GM12801 (cell line): ENCODE data around the gene HAGH.

ENCODE experiments used
- CTCF ChIP-seq: IDR thresholded peaks from one replicate; pipeline ENCODE4 v1.5.1; 2011; ENCODE audit warnings: control low read depth; ENCODE audit not compliant: insufficient read length; ENCODE audit errors: extremely low read depth

Gene HAGH

DNA sequence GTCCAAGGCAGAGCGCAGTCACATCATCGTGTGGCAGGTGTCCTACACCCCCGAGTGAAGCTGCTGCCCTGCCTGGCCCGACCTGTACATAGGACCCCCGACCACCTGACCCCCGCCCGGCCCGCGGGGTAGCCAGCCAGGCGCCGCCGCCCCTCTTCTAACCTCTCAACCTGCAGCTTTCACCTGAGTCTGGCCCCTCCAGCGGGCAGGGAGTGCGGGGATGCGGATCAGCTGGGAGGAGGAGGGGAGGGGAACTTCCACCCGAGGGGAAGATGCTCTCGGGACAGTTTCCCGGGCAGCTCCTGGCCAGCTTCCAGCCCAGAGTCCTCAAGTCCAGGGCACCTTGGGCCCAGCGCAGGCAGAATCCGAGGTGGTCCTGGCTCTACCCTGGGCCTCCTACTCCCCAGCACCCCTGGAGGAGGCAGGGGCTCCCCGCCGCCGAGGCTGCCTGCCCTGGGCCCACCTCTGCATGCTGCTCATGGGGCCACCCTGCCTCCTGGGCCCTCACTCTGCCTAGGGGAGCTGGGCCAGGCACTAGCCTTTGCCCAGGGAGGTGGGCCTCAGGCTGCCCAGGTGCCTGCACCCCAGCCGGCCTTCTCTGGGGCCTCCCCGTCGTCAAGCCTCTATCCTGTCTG, 57.7 kb downstream of the HAGH start:
- TF ChIP-seq CTCF: no peak

DNA sequence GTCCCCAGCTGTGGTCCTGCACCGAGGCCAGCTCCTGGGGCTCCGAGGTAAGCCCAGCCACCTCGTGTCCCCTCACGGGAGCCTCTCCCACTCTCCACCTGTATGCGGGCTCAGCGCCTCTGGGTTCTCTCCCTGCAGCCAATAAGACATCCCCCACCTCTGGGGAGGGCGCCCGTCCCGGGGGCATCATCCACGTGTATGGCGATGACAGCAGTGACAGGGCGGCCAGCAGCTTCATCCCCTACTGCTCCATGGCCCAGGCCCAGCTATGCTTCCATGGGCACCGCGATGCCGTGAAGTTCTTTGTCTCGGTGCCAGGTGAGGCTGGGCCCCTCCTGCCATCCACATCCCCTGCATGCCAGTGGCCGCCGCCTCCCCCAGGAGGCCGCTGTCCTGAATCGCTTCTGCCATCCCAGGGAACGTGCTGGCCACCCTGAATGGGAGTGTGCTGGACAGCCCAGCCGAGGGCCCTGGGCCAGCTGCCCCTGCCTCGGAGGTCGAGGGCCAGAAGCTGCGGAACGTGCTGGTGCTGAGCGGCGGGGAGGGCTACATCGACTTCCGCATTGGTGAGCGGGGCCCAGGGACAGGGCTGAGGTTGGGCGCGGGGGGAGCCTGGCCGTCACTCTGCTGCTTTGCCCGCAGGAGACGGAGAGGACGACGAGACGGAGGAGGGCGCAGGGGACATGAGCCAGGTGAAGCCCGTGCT, 58.4 kb downstream of the HAGH start:
- TF ChIP-seq CTCF: no peak

DNA sequence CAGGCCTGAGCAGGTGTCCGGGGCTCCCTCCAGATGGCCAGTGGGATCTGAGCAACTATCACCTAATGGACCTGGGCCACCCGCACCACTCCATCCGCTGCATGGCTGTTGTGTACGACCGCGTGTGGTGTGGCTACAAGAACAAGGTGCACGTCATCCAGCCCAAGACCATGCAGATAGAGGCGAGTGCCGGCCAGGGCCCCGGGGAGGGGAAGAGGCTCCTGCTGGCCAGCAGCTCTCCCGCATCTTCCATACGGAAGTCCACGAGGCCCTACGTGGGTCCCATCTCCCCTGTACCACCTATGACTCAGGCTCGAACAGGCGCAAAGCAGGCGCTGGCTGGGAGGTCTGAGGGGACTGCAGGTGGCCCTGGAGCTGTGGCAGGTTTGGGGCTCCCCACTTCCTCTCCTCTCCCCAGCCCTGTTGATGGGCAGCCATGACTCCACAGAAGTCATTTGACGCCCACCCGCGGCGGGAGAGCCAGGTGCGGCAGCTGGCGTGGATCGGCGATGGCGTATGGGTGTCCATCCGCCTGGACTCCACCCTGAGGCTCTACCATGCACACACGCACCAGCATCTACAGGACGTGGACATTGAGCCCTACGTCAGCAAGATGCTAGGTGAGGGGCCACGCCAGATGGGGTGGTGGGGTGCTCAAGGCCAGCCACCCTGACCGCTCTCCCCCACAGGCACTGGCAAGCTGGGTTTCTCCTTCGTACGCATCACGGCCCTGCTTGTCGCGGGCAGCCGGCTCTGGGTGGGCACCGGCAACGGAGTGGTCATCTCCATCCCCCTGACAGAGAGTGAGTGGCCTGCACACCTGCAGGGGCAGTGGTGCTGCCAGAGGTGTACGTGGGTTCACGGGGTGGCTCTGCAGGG, 59.3 kb downstream of the HAGH start:
- TF ChIP-seq CTCF: no peak

DNA sequence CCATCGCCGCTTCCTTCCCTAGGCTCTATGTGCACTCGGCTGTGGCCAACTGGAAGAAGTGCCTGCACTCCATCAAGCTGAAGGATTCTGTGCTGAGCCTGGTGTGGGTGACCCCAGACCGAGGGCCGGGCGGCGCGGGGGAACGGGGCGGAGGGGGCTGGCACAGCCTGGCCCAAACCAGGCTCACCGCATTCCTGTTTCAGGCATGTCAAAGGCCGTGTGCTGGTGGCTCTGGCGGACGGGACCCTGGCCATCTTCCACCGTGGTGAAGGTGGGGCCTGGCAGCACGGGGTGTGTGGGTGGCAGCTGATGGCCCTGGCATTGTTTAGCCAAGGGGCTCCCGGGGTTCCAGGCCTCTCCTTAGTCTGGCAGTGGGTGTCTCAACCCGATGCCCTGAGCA, 59.9 kb downstream of the HAGH start:
- no peak for TF ChIP-seq CTCF

- no peak for TF ChIP-seq CTCF
Measured at GRCh38 chr16:1766231-1766630, 60.4 kb downstream of the HAGH start.

- TF ChIP-seq CTCF: no peak
Measured at GRCh38 chr16:1765826-1766225, 60.8 kb downstream of the HAGH start.

DNA sequence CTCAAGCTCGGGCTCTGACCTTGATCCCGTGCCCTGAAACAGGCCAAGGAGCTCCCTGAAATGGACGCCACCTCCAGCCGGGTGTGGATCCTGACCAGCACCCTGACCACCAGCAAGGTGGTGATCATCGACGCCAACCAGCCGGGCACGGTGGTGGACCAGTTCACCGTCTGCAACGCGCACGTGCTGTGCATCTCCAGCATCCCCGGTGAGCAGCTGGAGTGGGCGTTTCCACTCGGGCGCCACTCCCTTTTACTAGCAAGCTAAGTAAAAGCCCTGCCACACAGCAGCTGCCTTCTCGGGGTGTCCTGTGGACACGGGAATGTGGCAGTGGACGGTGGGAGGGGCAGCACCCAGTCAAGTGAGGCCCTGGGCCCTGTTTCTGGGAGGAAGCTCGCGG, 61.7 kb downstream of the HAGH start:
- TF ChIP-seq CTCF: no peak
